Mesodermal cell (in vitro differentiated cells): ENCODE results near the gene HOXC11.

ENCODE experiments used
- H3K27ac ChIP-seq: 2 replicates; pipeline ENCODE4 v1.7.0; 2013; ENCODE audit warnings: mild to moderate bottlenecking, low read depth, low read length, moderate library complexity; ENCODE audit not compliant: severe bottlenecking
- H3K36me3 ChIP-seq: 2 replicates; pipeline ENCODE4 v1.7.1; 2013; ENCODE audit warnings: mild to moderate bottlenecking, low read length, moderate library complexity; ENCODE audit not compliant: control insufficient read depth, insufficient read depth
- H3K4me1 ChIP-seq: one replicate; pipeline ENCODE4 v1.7.1; 2013; ENCODE audit warnings: mild to moderate bottlenecking, low read length; ENCODE audit not compliant: insufficient read depth, control insufficient read depth, poor library complexity, severe bottlenecking
- H3K4me3 ChIP-seq: 2 replicates; pipeline ENCODE4 v1.7.0; 2013; ENCODE audit warnings: low read length, control low read depth, mild to moderate bottlenecking; ENCODE audit not compliant: insufficient read depth, poor library complexity, severe bottlenecking; ENCODE audit errors: extremely low read depth
- H3K9me3 ChIP-seq: 2 replicates; pipeline ENCODE4 v1.7.1; 2013; ENCODE audit warnings: mild to moderate bottlenecking, low read length, moderate library complexity; ENCODE audit not compliant: control insufficient read depth
- whole genome bisulfite sequencing, 2 experiments: methylation state at CpG; one replicate each; pipeline ENCODE4 v1.1.5; 2013; ENCODE audit warnings: missing lambda C conversion rate in 2 of 2; ENCODE audit not compliant: insufficient coverage in 2 of 2; 5-methylcytosine and 5-hydroxymethylcytosine counted together

HOXC11 gene

GRCh38 chr12:53969588-53970259 is 3.2 kb upstream of the HOXC11 start:
- WGBS, 2 experiments: 41 to 42% methylated on average over 10 of the region's 12 CpGs
- H3K4me1 ChIP-seq: no peaks in the 10 kb centered on the region
- H3K27ac ChIP-seq: no peak overlapping the region
- no peak overlapping the region for H3K4me3 ChIP-seq
- H3K36me3 ChIP-seq: no peaks in the 10 kb centered on the region
- H3K9me3 ChIP-seq: no peaks in the 10 kb centered on the region

GRCh38 chr12:53970451-53970850 is 2.5 kb upstream of the HOXC11 start:
- Histone ChIP-seq H3K27ac (no peak overlapping the region), H3K4me1 (peaks cover 3% of the 10 kb centered on the region), H3K4me3 (no peak overlapping the region), H3K36me3 (no peaks in the 10 kb centered on the region), H3K9me3 (no peaks in the 10 kb centered on the region)
- WGBS, 2 experiments: 9 to 10% methylated on average over 2 to 3 of the region's 4 CpGs

- Histone ChIP-seq H3K9me3 (no peaks in the 10 kb centered on the region), H3K4me3 (no peak overlapping the region), H3K36me3 (no peaks in the 10 kb centered on the region), H3K27ac (no peak overlapping the region), H3K4me1 (peaks cover 3% of the 10 kb centered on the region)
- 60 to 75% methylated on average over 1 to 2 of the region's 3 CpGs for WGBS, 2 experiments
Observed at GRCh38 chr12:53971129-53971528, 1.8 kb upstream of the HOXC11 start.

GRCh38 chr12:53971686-53972085 is 1.2 kb upstream of the HOXC11 start:
- Histone ChIP-seq H3K4me3 (no peak overlapping the region), H3K36me3 (no peaks in the 10 kb centered on the region), H3K27ac (no peak overlapping the region), H3K9me3 (no peaks in the 10 kb centered on the region), H3K4me1 (peaks cover 3% of the 10 kb centered on the region)
- WGBS, 2 experiments: 40 to 50% methylated on average over 1 to 2 of the region's 2 CpGs

- Histone ChIP-seq H3K4me1 (peaks cover 3% of the 10 kb centered on the region), H3K4me3 (no peak overlapping the region), H3K9me3 (no peaks in the 10 kb centered on the region), H3K27ac (no peak overlapping the region), H3K36me3 (no peaks in the 10 kb centered on the region)
- WGBS, 2 experiments: 46% methylated on average over 6 to 8 of the region's 9 CpGs
Observed at GRCh38 chr12:53972152-53972702, 699 bp upstream of the HOXC11 start.

GRCh38 chr12:53973236-53974042 is 513 bp downstream of the HOXC11 start:
- Histone ChIP-seq H3K27ac (no peak overlapping the region), H3K4me1 (peaks cover 3% of the 10 kb centered on the region), H3K36me3 (no peaks in the 10 kb centered on the region), H3K9me3 (no peaks in the 10 kb centered on the region), H3K4me3 (no peak overlapping the region)
- WGBS, 2 experiments: 1 to 4% methylated on average over 40 to 58 of the region's 71 CpGs

GRCh38 chr12:53974084-53975063 is 1.4 kb downstream of the HOXC11 start, which contains the start of gene HOTAIR:
Gene HOTAIR (minus strand): TSS chr12:53974954.
- Histone ChIP-seq H3K36me3 (no peaks in the 10 kb centered on the region), H3K9me3 (no peaks in the 10 kb centered on the region), H3K27ac (no peak within 1 kb of the TSS), H3K4me3 (no peak within 1 kb of the TSS), H3K4me1 (peaks cover 3% of the 10 kb centered on the region)
- 3 to 6% methylated on average over 42 to 43 of the region's 63 CpGs for WGBS, 2 experiments

- Histone ChIP-seq H3K4me3 (no peak overlapping the region), H3K27ac (no peak overlapping the region)
- WGBS, 2 experiments: 13 to 20% methylated on average over 1 to 6 of the region's 25 CpGs
Observed at GRCh38 chr12:53975064-53975471, 2.1 kb downstream of the HOXC11 start.

GRCh38 chr12:53975479-53976152 is 2.7 kb downstream of the HOXC11 start:
- no peaks in the 10 kb centered on the region for H3K36me3 ChIP-seq
- peaks cover 3% of the 10 kb centered on the region for H3K4me1 ChIP-seq
- no peak overlapping the region for H3K4me3 ChIP-seq
- no peaks in the 10 kb centered on the region for H3K9me3 ChIP-seq
- no peak overlapping the region for H3K27ac ChIP-seq
- 7 to 13% methylated on average over 18 to 22 of the region's 31 CpGs for WGBS, 2 experiments

More at GRCh38 chr12:53975064-53975471, 2.1 kb downstream of the HOXC11 start:
- H3K9me3 ChIP-seq: no peaks in the 10 kb centered on the region
- no peaks in the 10 kb centered on the region for H3K36me3 ChIP-seq
- H3K4me1 ChIP-seq: peaks cover 3% of the 10 kb centered on the region
